HG02870 (cell line): ENCODE results near the gene HSD17B14.
"Not testable (repeated sequence)": the region's sequence is repeated elsewhere in the genome, so short reads cannot be mapped to it uniquely, and the experiment has no call there.

ENCODE experiments used
- ATAC-seq: cut with Tn5 transposase; IDR thresholded peaks from one replicate; pipeline ENCODE4 v1.9.1; 2021; ENCODE audit warnings: mild to moderate bottlenecking, moderate library complexity; ENCODE audit not compliant: unreplicated experiment

HSD17B14 gene

GRCh38 chr19:48768171-48768753, 68.0 kb downstream of the HSD17B14 start:
- not testable (repeated sequence) for ATAC-seq

GRCh38 chr19:48765816-48766215, 70.5 kb downstream of the HSD17B14 start:
- ATAC-seq = not testable (repeated sequence)
